ENCODE data around the gene HOXA7. TPM values are rescaled to one million over a fixed set of nuclear protein-coding genes. Genes with fewer than 3 reads are reported as not detected.

The HOXA7 gene
- total RNA-seq, 1 donor from 2014 or later = not detected

DNA sequence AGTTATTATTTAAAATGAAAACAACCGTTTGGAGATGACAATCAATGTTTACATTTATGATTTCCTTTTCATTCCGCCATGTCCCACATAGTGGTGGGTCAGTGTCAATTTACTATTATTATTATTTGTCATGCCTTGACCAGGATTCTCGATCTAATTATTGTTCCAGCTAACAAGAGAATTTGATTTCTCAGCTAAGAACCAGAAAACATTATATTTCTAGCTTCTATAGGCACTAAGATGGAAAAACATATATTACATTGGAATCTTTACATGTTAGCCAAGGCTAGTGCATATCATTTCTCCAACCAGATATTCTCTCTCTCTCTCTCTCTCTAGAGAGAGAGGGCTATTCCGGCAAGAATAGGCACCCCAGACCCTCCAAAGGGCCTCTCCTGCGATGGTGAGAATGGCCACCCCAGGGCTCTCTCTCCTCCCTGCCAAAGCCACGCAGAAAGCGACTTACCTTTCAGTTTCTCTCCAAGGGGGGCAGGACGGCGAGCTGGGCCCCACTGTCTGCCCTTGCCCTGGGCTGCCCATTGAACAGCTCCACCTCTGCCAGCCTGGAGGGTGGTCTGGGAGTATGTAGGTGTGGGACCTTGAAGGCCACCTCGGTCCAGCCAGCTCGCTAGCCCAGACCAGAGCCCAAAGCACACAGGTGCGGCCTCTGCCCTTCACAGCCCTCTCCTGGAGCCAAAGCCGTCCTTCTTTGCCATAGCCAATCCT is 6.5 kb downstream of the HOXA7 start:
- intact Hi-C loops (cut with micrococcal nuclease) = loop anchor here (2.0 kb wide), 3 partner anchors 15 to 53 kb away; partner anchors contain the start of gene HOXA9
- DNase-seq = no peak
- peak overlapping the region; percentile 17 for H3K4me3 Mint-ChIP-seq

DNA sequence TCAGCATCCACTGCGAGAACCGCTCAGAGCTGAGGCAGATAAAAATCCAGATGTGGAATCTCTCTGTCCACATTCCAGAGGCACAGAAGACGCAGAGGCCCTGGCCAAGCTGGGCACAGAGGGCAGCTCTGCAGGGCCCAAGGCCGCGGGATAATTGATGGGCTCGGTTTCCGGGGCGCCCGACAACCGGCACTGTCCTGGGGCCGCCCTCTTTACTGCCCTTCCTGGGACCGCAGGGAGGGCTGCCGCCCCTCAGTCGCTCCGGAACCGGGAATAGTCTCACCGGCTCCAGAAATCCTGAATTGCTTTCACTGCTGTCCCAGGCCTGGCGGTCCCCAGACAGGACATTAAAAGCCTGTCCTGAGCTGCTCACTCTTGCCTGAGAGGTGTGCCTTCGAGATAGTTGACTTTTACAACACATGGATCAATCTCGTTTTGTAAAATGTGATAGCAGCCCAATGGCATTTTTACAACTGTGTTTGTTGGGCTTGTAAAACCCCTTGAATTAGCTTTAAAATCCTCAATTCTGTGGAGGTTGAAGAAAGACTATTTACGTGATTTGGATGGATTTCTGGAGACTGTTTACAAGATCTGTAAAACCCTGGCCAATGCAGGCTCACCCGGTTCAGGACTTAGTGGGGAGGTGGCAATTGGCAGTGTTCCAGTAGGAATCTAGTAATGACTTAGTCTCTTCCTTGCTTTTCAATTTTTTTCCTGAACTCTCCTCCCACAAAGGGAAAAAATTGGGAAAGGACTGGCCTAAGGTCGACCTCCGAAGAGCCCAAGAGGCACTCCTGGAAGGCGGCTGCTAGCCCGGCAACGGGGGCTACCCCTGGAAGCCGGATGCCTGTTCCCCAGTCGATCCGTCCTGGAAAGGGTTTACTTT is 7.5 kb downstream of the HOXA7 start:
- Mint-ChIP-seq H3K36me3 (ENCODE audit: low read depth) (peaks cover 2% of the 10 kb centered on the region), H3K27ac (no peak overlapping the region), H3K4me3 (no peak overlapping the region), H3K4me1 (peaks cover 7% of the 10 kb centered on the region), H3K9me3 (no peaks in the 10 kb centered on the region), H3K27me3 (peaks cover 68% of the 10 kb centered on the region)
- intact Hi-C loops (cut with micrococcal nuclease) = no loop called here
- DNase-seq = no peak

More for the DNA sequence above, 6.5 kb downstream of the HOXA7 start:
- Mint-ChIP-seq H3K27ac (no peak overlapping the region), H3K27me3 (peaks cover 78% of the 10 kb centered on the region), H3K4me1 (peaks cover 12% of the 10 kb centered on the region), H3K36me3 (ENCODE audit: low read depth) (peaks cover 2% of the 10 kb centered on the region), H3K9me3 (no peaks in the 10 kb centered on the region)

DNA sequence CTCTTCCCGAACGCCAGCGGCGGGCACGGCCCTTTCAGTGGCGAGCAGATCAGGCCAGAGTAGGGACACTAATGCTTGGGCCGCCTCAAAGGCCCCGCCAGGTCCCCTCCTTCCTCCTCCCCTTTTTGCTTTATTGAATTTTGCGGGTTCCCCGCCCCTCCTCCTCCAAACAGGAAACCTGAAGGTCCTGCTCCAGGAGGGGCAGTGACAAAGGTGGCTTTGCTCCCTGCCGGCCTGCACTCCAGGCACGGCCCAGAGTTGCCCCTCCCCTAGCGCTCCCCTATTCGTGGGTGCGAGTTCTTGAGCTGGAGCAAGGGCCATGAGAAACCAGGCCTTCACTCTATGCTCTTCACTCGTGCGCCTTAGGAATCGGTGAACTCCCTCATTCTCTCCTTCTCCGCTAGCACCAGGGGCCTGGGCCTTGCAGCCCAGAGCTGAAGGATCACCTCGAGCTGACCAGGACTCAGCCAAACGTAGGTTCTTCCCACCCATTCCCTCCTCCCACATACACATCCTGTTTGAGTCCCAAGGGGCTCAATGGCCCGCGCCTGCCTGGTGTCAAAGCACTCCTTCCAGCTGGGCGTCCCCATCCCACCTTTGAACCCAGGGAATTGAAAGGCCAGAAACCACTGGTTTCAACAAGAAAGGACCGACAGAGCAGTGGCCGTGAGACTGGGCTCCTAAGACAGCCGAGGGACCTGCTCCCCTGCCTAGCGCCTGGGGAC is 8.3 kb downstream of the HOXA7 start:
- Mint-ChIP-seq H3K4me3 (no peak overlapping the region), H3K27ac (no peak overlapping the region), H3K4me1 (peaks cover 7% of the 10 kb centered on the region), H3K9me3 (no peaks in the 10 kb centered on the region), H3K36me3 (ENCODE audit: low read depth) (no peaks in the 10 kb centered on the region), H3K27me3 (peaks cover 60% of the 10 kb centered on the region)
- DNase-seq = no peak
- intact Hi-C loops (cut with micrococcal nuclease) = no loop called here

DNA sequence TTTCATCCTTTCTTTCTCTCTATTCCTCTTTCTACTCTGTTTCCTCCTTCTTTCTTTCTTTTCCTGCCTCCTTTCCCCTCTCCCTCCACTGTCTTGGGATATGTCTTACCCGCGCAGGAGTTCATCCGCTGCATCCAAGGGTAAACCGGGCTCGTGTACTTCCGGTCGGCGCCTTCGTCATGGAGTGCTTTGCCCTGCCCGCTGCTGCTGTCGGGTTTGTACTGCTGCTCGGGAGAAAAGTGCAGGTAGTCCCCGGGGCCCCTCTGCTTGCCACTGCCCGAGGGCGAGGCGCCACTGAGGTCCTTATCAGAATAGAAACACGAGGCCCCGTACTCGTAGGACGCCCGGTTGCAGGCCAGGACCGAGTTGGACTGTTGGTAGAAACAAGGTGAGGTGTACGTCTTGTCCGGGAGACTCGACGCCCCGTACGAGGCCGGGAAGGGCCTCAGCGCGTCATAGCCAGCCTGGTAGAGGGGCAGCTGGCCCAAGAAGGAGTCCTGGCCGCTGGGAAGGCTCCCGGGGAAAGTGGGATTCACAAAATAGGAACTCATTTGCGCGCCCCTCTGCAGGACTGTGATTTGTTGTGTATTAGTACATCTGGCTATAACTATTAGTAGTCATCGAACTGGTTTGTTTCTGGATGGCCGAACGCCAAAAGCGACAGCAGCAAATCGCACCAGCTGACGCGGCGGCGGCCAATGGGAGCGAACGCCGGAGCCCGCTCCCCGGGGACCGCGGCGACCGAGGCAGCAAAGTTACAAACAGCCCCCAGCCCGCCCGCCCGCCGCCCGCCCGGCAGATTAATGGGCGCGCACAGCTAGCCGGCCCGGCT is 9.1 kb downstream of the HOXA7 start, which contains the start of gene HOXA6:
Gene HOXA6 (minus strand): TSS at position 576 of the 832 bp plus-strand sequence. CDS start 25 bp downstream, at position 551.
- Mint-ChIP-seq H3K4me3 (no peak within 1 kb of the TSS), H3K4me1 (peaks cover 7% of the 10 kb centered on the region), H3K9me3 (no peaks in the 10 kb centered on the region), H3K27me3 (peaks cover 55% of the 10 kb centered on the region), H3K36me3 (ENCODE audit: low read depth) (no peaks in the 10 kb centered on the region), H3K27ac (no peak within 1 kb of the TSS)
- DNase-seq = no peak
- intact Hi-C loops (cut with micrococcal nuclease) = no loop called here

DNA sequence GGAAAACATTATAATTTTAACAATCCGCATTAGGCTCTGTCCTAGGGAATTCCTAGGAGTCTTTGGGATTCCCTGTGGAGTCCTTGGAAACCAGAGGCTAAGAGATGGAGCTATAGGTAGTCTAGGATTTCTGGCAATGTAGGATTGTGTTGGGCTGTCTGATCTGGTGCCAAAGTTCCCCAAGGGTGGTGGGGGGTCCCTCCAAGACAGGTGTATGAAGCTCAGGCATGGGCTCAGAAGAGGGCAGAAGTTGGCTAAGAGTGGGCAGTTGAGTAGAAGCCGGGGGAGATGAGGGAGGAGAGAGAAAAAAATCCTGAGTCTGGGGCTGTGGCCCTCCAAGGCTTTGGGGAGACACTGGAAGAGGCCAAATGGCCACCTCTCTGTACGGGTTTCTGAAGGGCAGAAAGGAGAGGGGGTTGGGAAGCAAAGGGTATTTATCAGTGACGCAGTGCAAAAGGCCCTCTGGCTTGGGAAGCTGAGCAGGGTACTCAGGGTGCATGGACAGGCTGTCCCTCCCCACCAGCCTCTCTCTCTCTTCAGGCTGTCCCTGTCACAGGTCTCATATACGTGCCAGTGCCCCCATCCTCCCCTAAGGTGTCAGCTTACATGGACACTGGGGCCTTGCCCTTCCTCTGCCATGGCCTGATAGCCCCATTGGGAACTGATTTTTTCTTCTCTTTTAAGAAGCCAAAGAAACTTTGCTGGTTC is 9.8 kb downstream of the HOXA7 start:
- H3K4me3 Mint-ChIP-seq = no peak overlapping the region
- H3K27me3 Mint-ChIP-seq = peaks cover 47% of the 10 kb centered on the region

DNA sequence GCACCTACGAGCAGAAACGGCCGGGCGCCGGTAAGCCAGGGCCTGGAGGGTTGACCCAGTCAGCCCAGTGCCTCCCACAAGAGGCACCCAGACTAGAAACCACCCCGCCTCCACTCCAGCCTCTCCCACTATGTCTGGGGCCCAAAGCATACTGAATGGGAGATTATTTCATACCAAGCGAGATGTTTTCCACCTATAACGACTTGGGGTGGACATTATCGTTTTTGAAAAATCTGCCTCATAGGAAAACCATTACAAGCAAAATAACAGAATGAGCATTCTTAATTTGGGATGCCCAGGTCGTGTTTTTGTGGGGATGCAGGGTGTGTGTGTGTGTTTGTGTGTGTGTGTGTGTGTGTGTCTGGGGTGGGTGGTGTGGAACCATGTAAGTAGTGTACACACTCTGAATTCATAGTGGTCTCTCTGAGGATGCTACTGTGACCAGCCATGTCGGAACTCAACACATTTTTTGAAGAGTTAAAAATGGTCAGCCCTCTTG is 10.5 kb downstream of the HOXA7 start:
- H3K27ac Mint-ChIP-seq = no peak overlapping the region
- no peaks in the 10 kb centered on the region for H3K9me3 Mint-ChIP-seq
- no peak for DNase-seq
- intact Hi-C loops (cut with micrococcal nuclease) = no loop called here
- no peak overlapping the region for H3K4me3 Mint-ChIP-seq
- H3K36me3 Mint-ChIP-seq (ENCODE audit: low read depth) = no peaks in the 10 kb centered on the region
- H3K4me1 Mint-ChIP-seq = peaks cover 2% of the 10 kb centered on the region
- peaks cover 40% of the 10 kb centered on the region for H3K27me3 Mint-ChIP-seq

More for the DNA sequence above, 9.8 kb downstream of the HOXA7 start:
- H3K27ac Mint-ChIP-seq = no peak overlapping the region
- no peaks in the 10 kb centered on the region for H3K36me3 Mint-ChIP-seq (ENCODE audit: low read depth)
- DNase-seq = no peak
- H3K9me3 Mint-ChIP-seq = no peaks in the 10 kb centered on the region
- intact Hi-C loops (cut with micrococcal nuclease) = no loop called here
- peaks cover 7% of the 10 kb centered on the region for H3K4me1 Mint-ChIP-seq

DNA sequence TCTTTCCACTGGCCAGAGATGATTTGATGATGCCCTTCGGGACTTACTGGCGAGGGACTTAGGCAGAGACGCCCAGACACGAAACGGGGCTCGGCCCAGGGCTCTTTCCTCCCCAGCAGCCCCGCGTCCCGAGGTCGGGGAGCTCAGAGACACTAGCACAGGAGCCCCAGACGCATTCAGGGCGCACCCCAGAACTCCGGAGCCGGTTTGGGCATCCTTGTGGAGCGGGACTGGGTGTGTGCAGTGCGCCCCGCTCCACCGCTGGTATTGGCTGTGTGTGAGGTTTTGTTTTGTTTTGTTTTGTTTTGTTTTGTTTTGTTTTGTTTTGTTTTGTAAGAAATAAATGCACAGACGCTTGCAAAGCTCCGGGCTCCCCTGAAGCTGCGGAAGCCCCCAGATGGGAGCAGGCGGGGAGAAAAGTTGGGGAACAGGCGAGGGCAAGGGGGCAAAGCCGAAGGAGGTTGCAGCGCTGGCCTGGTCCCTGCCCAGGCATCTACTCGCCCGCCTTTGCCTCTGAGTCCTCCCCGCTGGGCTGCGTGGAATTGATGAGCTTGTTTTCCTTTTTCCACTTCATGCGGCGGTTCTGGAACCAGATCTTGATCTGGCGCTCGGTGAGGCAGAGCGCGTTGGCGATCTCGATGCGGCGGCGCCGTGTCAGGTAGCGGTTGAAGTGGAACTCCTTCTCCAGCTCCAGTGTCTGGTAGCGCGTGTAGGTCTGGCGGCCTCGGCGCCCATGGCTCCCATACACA is 11.1 kb downstream of the HOXA7 start:
- H3K9me3 Mint-ChIP-seq = no peaks in the 10 kb centered on the region
- intact Hi-C loops (cut with micrococcal nuclease) = no loop called here
- H3K4me1 Mint-ChIP-seq = peaks cover 2% of the 10 kb centered on the region
- no peak overlapping the region for H3K4me3 Mint-ChIP-seq
- no peak overlapping the region for H3K27ac Mint-ChIP-seq
- no peaks in the 10 kb centered on the region for H3K36me3 Mint-ChIP-seq (ENCODE audit: low read depth)
- DNase-seq = no peak
- peaks cover 36% of the 10 kb centered on the region for H3K27me3 Mint-ChIP-seq

DNA sequence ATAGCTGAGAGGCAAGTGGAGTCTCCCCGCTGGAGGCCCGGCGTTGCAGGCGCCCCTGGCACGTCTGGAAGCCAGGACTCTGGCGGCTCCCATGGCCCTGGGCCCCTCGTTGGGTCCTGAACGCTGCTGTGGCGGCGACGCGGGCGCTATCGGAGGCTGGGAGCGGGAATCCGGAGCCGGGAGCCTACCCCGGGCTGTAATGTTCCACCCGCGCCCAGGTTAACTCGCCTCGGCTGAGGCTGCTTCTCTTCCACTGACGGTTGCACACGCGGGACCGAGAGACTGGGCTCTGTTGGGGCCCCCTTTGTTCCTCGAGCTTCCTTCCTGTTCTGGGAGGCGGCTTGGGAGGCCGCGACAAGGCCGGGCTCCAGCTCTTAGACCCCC is 11.7 kb downstream of the HOXA7 start:
- Mint-ChIP-seq H3K27ac (no peak overlapping the region), H3K9me3 (no peaks in the 10 kb centered on the region), H3K4me1 (peaks cover 2% of the 10 kb centered on the region), H3K27me3 (peaks cover 32% of the 10 kb centered on the region), H3K4me3 (no peak overlapping the region), H3K36me3 (ENCODE audit: low read depth) (no peaks in the 10 kb centered on the region)
- no peak for DNase-seq
- intact Hi-C loops (cut with micrococcal nuclease) = no loop called here

DNA sequence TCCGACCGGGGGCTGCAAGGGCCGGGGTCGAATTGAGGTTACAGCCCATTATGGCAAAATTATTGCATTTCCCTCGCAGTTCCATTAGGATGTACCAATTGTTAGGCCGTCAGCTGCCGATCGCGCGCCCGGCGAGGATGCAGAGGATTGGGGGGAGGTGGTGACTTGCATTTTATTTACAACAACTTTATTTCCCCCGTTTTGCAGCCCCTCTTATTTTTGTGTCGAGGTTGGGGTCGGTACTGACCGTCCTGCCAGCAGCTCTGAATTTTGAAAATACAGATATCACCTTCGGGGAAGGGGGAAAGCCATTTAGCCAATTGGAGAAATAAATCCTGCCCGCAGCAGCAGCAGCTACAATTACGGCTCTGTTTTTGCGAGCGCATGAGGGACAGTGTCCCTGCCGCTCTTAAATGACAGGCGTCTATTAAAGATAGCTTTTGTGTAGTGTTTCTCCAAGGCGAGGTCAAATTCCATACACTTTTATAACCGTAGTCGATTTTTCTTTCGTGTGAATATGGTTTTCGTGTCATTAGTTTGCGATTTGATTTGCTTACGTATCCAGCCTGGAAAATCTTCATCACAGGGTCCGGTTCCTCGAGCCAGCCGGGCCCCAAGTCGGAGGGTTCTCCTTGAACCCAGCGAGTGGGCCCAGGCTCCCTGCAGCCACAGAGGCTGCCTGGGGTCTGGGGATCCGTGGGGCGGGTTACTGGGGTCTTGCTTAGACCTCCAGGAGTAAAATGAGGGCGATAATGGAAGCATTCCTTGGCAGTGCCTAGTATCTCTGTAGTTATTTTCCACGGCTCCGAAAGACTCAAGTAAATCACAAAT is 12.3 kb downstream of the HOXA7 start:
- intact Hi-C loops (cut with micrococcal nuclease) = no loop called here
- H3K36me3 Mint-ChIP-seq (ENCODE audit: low read depth) = no peaks in the 10 kb centered on the region
- H3K27me3 Mint-ChIP-seq = peaks cover 27% of the 10 kb centered on the region
- DNase-seq = no peak
- no peak overlapping the region for H3K4me3 Mint-ChIP-seq
- peaks cover 2% of the 10 kb centered on the region for H3K4me1 Mint-ChIP-seq
- no peak overlapping the region for H3K27ac Mint-ChIP-seq
- no peaks in the 10 kb centered on the region for H3K9me3 Mint-ChIP-seq

DNA sequence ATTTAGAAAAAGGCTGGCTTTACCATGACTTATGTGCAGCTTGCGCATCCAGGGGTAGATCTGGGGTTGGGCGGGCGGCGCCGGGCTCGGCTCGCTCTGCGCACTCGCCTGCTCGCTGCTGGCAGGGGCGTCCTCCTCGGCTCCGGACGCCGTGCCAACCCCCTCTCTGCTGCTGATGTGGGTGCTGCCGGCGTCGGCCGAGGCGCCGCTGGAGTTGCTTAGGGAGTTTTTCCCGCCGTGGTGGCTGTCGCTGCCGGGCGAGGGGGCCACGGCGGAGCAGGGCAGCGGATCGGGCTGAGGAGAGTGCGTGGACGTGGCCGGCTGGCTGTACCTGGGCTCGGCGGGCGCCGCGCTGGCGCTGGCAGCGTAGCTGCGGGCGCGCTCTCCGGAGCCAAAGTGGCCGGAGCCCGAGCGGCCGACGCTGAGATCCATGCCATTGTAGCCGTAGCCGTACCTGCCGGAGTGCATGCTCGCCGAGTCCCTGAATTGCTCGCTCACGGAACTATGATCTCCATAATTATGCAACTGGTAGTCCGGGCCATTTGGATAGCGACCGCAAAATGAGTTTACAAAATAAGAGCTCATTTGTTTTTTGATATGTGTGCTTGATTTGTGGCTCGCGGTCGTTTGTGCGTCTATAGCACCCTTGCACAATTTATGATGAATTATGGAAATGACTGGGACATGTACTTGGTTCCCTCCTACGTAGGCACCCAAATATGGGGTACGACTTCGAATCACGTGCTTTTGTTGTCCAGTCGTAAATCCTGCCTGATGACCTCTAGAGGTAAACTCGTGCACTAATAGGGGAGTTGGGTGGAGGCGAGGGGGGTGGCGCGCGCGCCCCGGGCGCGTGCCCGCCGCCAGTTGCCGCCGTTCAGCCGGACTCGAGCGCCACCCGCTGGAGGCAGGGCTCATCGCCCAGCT is 13.2 kb downstream of the HOXA7 start, which contains the start of gene HOXA5:
Gene HOXA5 (minus strand): TSS at position 659 of the 927 bp plus-strand sequence. CDS start 74 bp downstream, at position 585.
- Mint-ChIP-seq H3K4me3 (no peak within 1 kb of the TSS), H3K36me3 (ENCODE audit: low read depth) (no peaks in the 10 kb centered on the region), H3K9me3 (no peaks in the 10 kb centered on the region), H3K27ac (no peak within 1 kb of the TSS), H3K4me1 (peaks cover 2% of the 10 kb centered on the region), H3K27me3 (peaks cover 24% of the 10 kb centered on the region)
- DNase-seq = no peak
- intact Hi-C loops (cut with micrococcal nuclease) = no loop called here
